ENCODE measurements around the gene CX3CR1. TPM values are rescaled to one million over a fixed set of nuclear protein-coding genes. Genes with fewer than 3 reads are reported as not detected.

The CX3CR1 gene
- total and polyA plus RNA-seq, 9 of the 15 experiments (the other 6 are each of a cell fraction or from before 2014, with no cell fraction given), result 0.03 to 0.21 TPM; not detected in 7

GRCh38 chr3:39322209-39322715 is 42.4 kb upstream of the CX3CR1 start (continued):
- TF ChIP-seq ZNF644 (tag; IDR thresholded peaks at IDR 0.05; ENCODE audit: low read depth) (peak; percentile 98), ZBTB17 (CRISPR knock-in tag; IDR thresholded peaks at IDR 0.05) (peak; percentile 79; the same call in 1 of the 2 replicates), ZNF589 (CRISPR knock-in tag; IDR thresholded peaks at IDR 0.05; ENCODE audit: low read depth) (peak; percentile 99), ZNF395 (CRISPR knock-in tag; IDR thresholded peaks at IDR 0.05) (peak; percentile 96), PTRF (tag; IDR thresholded peaks at IDR 0.05) (peak; percentile 98), ZNF507 (tag; conservative IDR thresholded peaks at IDR 0.05) (peak; percentile 54), HBP1 (CRISPR knock-in tag; IDR thresholded peaks at IDR 0.05) (0 out of 2 replicates have a peak, but pooled peaks have one; percentile 4), CXXC5 (CRISPR knock-in tag; IDR thresholded peaks at IDR 0.05) (peak; percentile 93), ZNF586 (CRISPR knock-in tag; conservative IDR thresholded peaks at IDR 0.05) (peak; percentile 85), PTTG1 (tag; IDR thresholded peaks at IDR 0.05; ENCODE audit: low read depth) (peak; percentile 98), IRF9 (tag; IDR thresholded peaks at IDR 0.05) (peak; percentile 94), ATF4 (CRISPR knock-in tag; IDR thresholded peaks at IDR 0.05) (0 out of 2 replicates have a peak, but pooled peaks have one; percentile 32), NFE2L1 (tag; IDR thresholded peaks at IDR 0.05; ENCODE audit: borderline replicate concordance, low read depth) (peak; percentile 75), ZNF324 (CRISPR knock-in tag; IDR thresholded peaks at IDR 0.05) (0 out of 2 replicates have a peak, but pooled peaks have one; percentile 18), KLF6 (CRISPR knock-in tag; IDR thresholded peaks at IDR 0.05; ENCODE audit: borderline replicate concordance) (peak; percentile 93), ZNF134 (CRISPR knock-in tag; conservative IDR thresholded peaks at IDR 0.05) (0 out of 2 replicates have a peak, but pooled peaks have one; percentile 18), TCF15 (CRISPR knock-in tag; IDR thresholded peaks at IDR 0.05) (peak; percentile 65), ZNF76 (CRISPR knock-in tag; IDR thresholded peaks at IDR 0.05; ENCODE audit: borderline replicate concordance) (peak; percentile 81; the same call in 1 of the 2 replicates), ZBTB9 (CRISPR knock-in tag; IDR thresholded peaks at IDR 0.05) (peak; percentile 84; the same call in 1 of the 2 replicates)
